Suprapubic skin (tissue), 4 donors: ENCODE data around the gene C20orf141. TPM values are rescaled to one million over a fixed set of nuclear protein-coding genes. Genes with fewer than 3 reads are reported as not detected.

Source experiments
- DNase-seq, 2 donors: peaks; one replicate each; pipeline ENCODE4 v3.0.0-alpha.2; 2019; ENCODE audit warnings: low spot score in 2 of 2
- H3K27ac ChIP-seq: fragments of 200-600 bp; sonication (generic); one replicate; pipeline ENCODE4 v1.5.1; 2019
- H3K27me3 ChIP-seq: fragments of 200-600 bp; sonication (generic); one replicate; pipeline ENCODE4 v1.5.1; 2019
- H3K36me3 ChIP-seq: fragments of 200-600 bp; sonication (generic); one replicate; pipeline ENCODE4 v1.5.1; 2019
- H3K4me1 ChIP-seq: fragments of 200-600 bp; sonication (generic); one replicate; pipeline ENCODE4 v1.5.1; 2019
- H3K4me3 ChIP-seq: fragments of 200-600 bp; sonication (generic); one replicate; pipeline ENCODE4 v1.5.1; 2019; ENCODE audit warnings: mild to moderate bottlenecking
- H3K9me3 ChIP-seq: fragments of 200-600 bp; sonication (generic); one replicate; pipeline ENCODE4 v1.5.1; 2019
- CTCF ChIP-seq, 2 donors: fragments of 200-600 bp in 1 of 2; fragments of 450-650 bp in 1 of 2; sonication (generic) in 1 of 2; IDR thresholded peaks; one replicate each; pipeline ENCODE4 v1.5.1; 2016 to 2019; ENCODE audit warnings: antibody characterized with exemption in 2 of 2, mild to moderate bottlenecking in 1 of 2, moderate library complexity in 1 of 2
- EP300 ChIP-seq: sonication (generic); formaldehyde crosslinking; IDR thresholded peaks from one replicate; pipeline ENCODE4 v1.6.1; 2017; ENCODE audit warnings: antibody characterized with exemption
- POLR2A ChIP-seq, 2 donors: fragments of 450-650 bp; IDR thresholded peaks; one replicate each; pipeline ENCODE4 v1.6.1; 2017; ENCODE audit warnings: antibody characterized with exemption in 2 of 2, mild to moderate bottlenecking in 2 of 2, moderate library complexity in 2 of 2
- POLR2AphosphoS5 ChIP-seq, 3 donors: sonication (generic); formaldehyde crosslinking; IDR thresholded peaks; one replicate each; pipeline ENCODE4 v1.6.1; 2017; ENCODE audit warnings: antibody characterized with exemption in 3 of 3
- WGBS: methylation state at CpG from one replicate; pipeline ENCODE4 v1.1.5; 2018; 5-methylcytosine and 5-hydroxymethylcytosine counted together
- total RNA-seq, 4 donors: library from RNA; depleted of rRNA; stranded (reverse); fragments of >200 nt; gene quantifications; one replicate each; pipeline ENCODE4 v1.1.0, GENCODE V29; 2016

Gene C20orf141
- total RNA-seq, 4 donors from 2014 or later: not detected

- WGBS: 12% methylated on average over 13 of the region's 13 CpGs
- Histone ChIP-seq H3K27me3 (peaks cover 85% of the 10 kb centered on the region), H3K27ac (no peak overlapping the region), H3K36me3 (no peaks in the 10 kb centered on the region), H3K9me3 (no peaks in the 10 kb centered on the region), H3K4me1 (peaks cover 33% of the 10 kb centered on the region), H3K4me3 (peak overlapping the region; percentile 49)
- TF ChIP-seq CTCF (IDR thresholded peaks at IDR 0.05) (no peak), POLR2AphosphoS5 (IDR thresholded peaks at IDR 0.05) (no peak), EP300 (no peak), POLR2A (IDR thresholded peaks at IDR 0.05) (no peak)
- no peak for DNase-seq
These were observed 13.5 kb upstream of the C20orf141 start for GRCh38 chr20:2801286-2801728.

GRCh38 chr20:2804041-2804828 lies 10.6 kb upstream of the C20orf141 start:
- no peak overlapping the region for H3K4me3 ChIP-seq
- TF ChIP-seq EP300 (no peak), POLR2AphosphoS5 (IDR thresholded peaks at IDR 0.05) (no peak), CTCF (IDR thresholded peaks at IDR 0.05) (no peak), POLR2A (IDR thresholded peaks at IDR 0.05) (no peak)
- no peak overlapping the region for H3K27ac ChIP-seq
- no peak for DNase-seq
- H3K36me3 ChIP-seq: no peaks in the 10 kb centered on the region
- H3K9me3 ChIP-seq: no peaks in the 10 kb centered on the region
- peaks cover 87% of the 10 kb centered on the region for H3K27me3 ChIP-seq
- 64% methylated on average over 16 of the region's 16 CpGs for WGBS
- H3K4me1 ChIP-seq: peaks cover 33% of the 10 kb centered on the region

GRCh38 chr20:2804852-2805688 lies 9.7 kb upstream of the C20orf141 start:
- peaks cover 79% of the 10 kb centered on the region for H3K27me3 ChIP-seq
- H3K36me3 ChIP-seq: no peaks in the 10 kb centered on the region
- no peak for DNase-seq
- peaks cover 25% of the 10 kb centered on the region for H3K4me1 ChIP-seq
- TF ChIP-seq POLR2A (IDR thresholded peaks at IDR 0.05) (no peak), CTCF (IDR thresholded peaks at IDR 0.05) (no peak), EP300 (no peak), POLR2AphosphoS5 (IDR thresholded peaks at IDR 0.05) (no peak)
- WGBS: 11% methylated on average over 21 of the region's 49 CpGs
- H3K27ac ChIP-seq: no peak overlapping the region
- no peaks in the 10 kb centered on the region for H3K9me3 ChIP-seq
- no peak overlapping the region for H3K4me3 ChIP-seq

- no peak overlapping the region for H3K4me3 ChIP-seq
- DNase-seq: no peak
- TF ChIP-seq POLR2A (IDR thresholded peaks at IDR 0.05): no peak
- no peak for TF ChIP-seq POLR2AphosphoS5 (IDR thresholded peaks at IDR 0.05)
- no peak for TF ChIP-seq EP300
- no peak for TF ChIP-seq CTCF (IDR thresholded peaks at IDR 0.05)
- H3K27me3 ChIP-seq: peaks cover 79% of the 10 kb centered on the region
- peaks cover 18% of the 10 kb centered on the region for H3K4me1 ChIP-seq
- no peaks in the 10 kb centered on the region for H3K9me3 ChIP-seq
- WGBS: 45% methylated on average over 13 of the region's 22 CpGs
- H3K27ac ChIP-seq: no peak overlapping the region
- H3K36me3 ChIP-seq: no peaks in the 10 kb centered on the region
These were observed 9.0 kb upstream of the C20orf141 start for GRCh38 chr20:2805689-2806350.
